ENCODE data around the gene ATF6B. TPM values are rescaled to one million over a fixed set of nuclear protein-coding genes. Genes with fewer than 3 reads are reported as not detected.

ATF6B gene
- total RNA-seq, 1 donor, result 27.5 TPM

DNA sequence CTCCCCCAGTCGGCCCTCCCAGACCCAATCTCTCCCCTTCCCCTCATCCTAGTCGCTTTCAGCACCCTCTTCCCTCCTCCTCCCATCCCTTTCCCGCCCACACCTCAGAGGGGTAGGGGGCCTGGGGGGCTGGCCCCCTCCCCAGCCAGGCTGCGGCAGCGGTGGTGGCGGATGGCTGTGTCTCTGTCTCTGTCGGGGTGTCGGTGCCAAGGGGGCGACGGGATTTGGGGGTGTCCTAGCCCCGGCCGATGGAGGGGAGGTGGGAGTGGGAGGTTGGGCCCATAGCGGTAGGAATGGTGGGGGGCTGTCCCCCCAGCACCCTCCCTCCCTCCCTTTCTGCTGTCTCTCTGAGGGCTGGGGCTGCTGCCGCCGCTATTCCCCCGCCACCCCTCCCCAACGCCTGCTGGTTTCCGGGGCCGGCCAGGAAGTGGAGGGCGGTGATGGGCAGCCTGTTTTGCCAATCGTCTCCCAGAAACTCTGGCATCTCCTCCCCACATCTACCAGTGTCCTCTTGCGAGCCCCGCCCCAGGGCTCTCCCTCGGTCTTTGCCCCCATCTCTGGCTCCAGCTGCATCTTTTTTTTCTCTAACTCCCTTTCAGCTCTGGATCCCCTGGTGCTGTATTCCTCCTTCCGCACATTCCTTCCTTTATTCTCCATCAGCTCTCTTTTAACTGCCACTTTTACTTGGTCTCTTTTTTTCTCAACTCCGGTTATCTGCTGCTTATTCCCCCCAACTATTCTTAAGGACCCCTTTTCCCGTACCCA lies 47.8 kb upstream of the ATF6B start, which contains the start of gene AGPAT1:
Gene AGPAT1, minus strand, starts transcription at position 374 of the 765 bp plus-strand sequence. CDS start 4,588 bp downstream, outside the sequence.
- H3K27me3 ChIP-seq (ENCODE audit: insufficient read depth, low read length), result no peaks in the 10 kb centered on the region
- TF ChIP-seq, protein P1, sequence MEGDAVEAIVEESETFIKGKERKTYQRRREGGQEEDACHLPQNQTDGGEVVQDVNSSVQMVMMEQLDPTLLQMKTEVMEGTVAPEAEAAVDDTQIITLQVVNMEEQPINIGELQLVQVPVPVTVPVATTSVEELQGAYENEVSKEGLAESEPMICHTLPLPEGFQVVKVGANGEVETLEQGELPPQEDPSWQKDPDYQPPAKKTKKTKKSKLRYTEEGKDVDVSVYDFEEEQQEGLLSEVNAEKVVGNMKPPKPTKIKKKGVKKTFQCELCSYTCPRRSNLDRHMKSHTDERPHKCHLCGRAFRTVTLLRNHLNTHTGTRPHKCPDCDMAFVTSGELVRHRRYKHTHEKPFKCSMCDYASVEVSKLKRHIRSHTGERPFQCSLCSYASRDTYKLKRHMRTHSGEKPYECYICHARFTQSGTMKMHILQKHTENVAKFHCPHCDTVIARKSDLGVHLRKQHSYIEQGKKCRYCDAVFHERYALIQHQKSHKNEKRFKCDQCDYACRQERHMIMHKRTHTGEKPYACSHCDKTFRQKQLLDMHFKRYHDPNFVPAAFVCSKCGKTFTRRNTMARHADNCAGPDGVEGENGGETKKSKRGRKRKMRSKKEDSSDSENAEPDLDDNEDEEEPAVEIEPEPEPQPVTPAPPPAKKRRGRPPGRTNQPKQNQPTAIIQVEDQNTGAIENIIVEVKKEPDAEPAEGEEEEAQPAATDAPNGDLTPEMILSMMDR (IDR thresholded peaks at IDR 0.05; ENCODE audit: extremely low read depth, low read depth, low read length), result no peak
- H4K20me1 ChIP-seq (ENCODE audit: insufficient read depth, low read length), result peaks cover 2% of the 10 kb centered on the region
- H3K4me2 ChIP-seq (ENCODE audit: insufficient read depth, low read length), result peak within 1 kb of the TSS; percentile 99
- peak within 1 kb of the TSS; percentile 86 for H3K4me3 ChIP-seq (ENCODE audit: insufficient read depth, low read length)
- DNase-seq (ENCODE audit: insufficient read length, low spot score, missing footprints), result peak; percentile 99
- H2AFZ ChIP-seq (ENCODE audit: low read length), result peak within 1 kb of the TSS; percentile 93
- no peaks in the 10 kb centered on the region for H3K9me3 ChIP-seq (ENCODE audit: low read depth, low read length)
- H3K36me3 ChIP-seq (ENCODE audit: insufficient read depth, low read length), result peaks cover 13% of the 10 kb centered on the region
- peaks cover 50% of the 10 kb centered on the region for H3K79me2 ChIP-seq (ENCODE audit: insufficient read depth, low read length)
- peaks cover 35% of the 10 kb centered on the region for H3K4me1 ChIP-seq (ENCODE audit: insufficient read depth, low read length)
- H3K27ac ChIP-seq (ENCODE audit: low read depth, low read length), result peak within 1 kb of the TSS; percentile 93

DNA sequence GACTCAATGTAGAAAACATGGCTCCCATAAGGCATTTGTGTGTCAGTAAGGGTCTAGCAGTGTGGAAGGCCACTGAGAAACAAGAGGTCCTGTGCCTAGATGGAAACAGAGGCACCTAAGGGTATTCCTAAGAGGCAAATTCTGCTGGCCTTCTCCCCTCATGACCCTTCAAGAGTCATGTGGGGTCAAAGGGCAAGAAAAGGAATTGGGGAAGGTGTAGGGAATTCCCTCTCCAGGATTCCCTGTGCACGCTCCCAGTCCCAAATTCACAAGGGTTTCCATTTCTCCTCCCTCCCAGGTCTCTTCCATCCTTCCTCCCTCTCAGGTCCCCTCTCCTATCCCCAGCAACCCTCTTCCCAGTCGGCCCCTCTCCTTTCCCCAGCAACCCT lies 47.3 kb upstream of the ATF6B start:
- DNase-seq (ENCODE audit: insufficient read length, low spot score, missing footprints), result peak; percentile 56
- H3K4me2 ChIP-seq (ENCODE audit: insufficient read depth, low read length), result peak overlapping the region; percentile 99
- peaks cover 50% of the 10 kb centered on the region for H3K79me2 ChIP-seq (ENCODE audit: insufficient read depth, low read length)
- peak overlapping the region; percentile 86 for H3K4me3 ChIP-seq (ENCODE audit: insufficient read depth, low read length)
- no peaks in the 10 kb centered on the region for H3K9me3 ChIP-seq (ENCODE audit: low read depth, low read length)
- peak overlapping the region; percentile 54 for H2AFZ ChIP-seq (ENCODE audit: low read length)
- H3K27ac ChIP-seq (ENCODE audit: low read depth, low read length), result peak overlapping the region; percentile 64
- peaks cover 2% of the 10 kb centered on the region for H4K20me1 ChIP-seq (ENCODE audit: insufficient read depth, low read length)
- H3K36me3 ChIP-seq (ENCODE audit: insufficient read depth, low read length), result peaks cover 13% of the 10 kb centered on the region
- no peaks in the 10 kb centered on the region for H3K27me3 ChIP-seq (ENCODE audit: insufficient read depth, low read length)
- peaks cover 35% of the 10 kb centered on the region for H3K4me1 ChIP-seq (ENCODE audit: insufficient read depth, low read length)
- TF ChIP-seq, protein P1 (IDR thresholded peaks at IDR 0.05; ENCODE audit: extremely low read depth, low read depth, low read length), result no peak

DNA sequence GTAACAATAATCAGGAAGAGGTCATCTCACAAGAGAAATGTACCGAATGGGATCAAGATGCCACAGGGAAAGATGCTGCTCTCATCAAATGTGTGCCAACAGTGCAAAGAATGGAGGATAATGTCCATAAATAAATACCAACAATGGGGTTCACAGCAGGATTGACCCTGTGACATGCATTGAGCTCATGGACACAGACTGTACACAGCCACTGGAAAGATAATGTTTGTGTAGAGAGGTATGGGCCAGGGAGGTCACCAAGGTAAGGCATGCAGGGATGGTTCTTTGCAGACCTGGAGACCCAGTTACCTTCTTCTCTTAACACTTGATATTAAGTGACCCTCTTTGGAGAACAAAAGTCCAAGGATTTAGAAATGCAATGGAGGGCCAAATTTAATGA lies 46.4 kb upstream of the ATF6B start:
- no peak overlapping the region for H3K27ac ChIP-seq (ENCODE audit: low read depth, low read length)
- peak overlapping the region; percentile 99 for H3K4me2 ChIP-seq (ENCODE audit: insufficient read depth, low read length)
- peak overlapping the region; percentile 86 for H3K4me3 ChIP-seq (ENCODE audit: insufficient read depth, low read length)
- H3K36me3 ChIP-seq (ENCODE audit: insufficient read depth, low read length), result peaks cover 16% of the 10 kb centered on the region
- H3K4me1 ChIP-seq (ENCODE audit: insufficient read depth, low read length), result peaks cover 35% of the 10 kb centered on the region
- peaks cover 49% of the 10 kb centered on the region for H3K79me2 ChIP-seq (ENCODE audit: insufficient read depth, low read length)
- H3K9me3 ChIP-seq (ENCODE audit: low read depth, low read length), result no peaks in the 10 kb centered on the region
- peaks cover 2% of the 10 kb centered on the region for H4K20me1 ChIP-seq (ENCODE audit: insufficient read depth, low read length)
- no peak overlapping the region for H2AFZ ChIP-seq (ENCODE audit: low read length)
- DNase-seq (ENCODE audit: insufficient read length, low spot score, missing footprints), result no peak
- TF ChIP-seq, protein P1 (IDR thresholded peaks at IDR 0.05; ENCODE audit: extremely low read depth, low read depth, low read length), result no peak
- no peaks in the 10 kb centered on the region for H3K27me3 ChIP-seq (ENCODE audit: insufficient read depth, low read length)

DNA sequence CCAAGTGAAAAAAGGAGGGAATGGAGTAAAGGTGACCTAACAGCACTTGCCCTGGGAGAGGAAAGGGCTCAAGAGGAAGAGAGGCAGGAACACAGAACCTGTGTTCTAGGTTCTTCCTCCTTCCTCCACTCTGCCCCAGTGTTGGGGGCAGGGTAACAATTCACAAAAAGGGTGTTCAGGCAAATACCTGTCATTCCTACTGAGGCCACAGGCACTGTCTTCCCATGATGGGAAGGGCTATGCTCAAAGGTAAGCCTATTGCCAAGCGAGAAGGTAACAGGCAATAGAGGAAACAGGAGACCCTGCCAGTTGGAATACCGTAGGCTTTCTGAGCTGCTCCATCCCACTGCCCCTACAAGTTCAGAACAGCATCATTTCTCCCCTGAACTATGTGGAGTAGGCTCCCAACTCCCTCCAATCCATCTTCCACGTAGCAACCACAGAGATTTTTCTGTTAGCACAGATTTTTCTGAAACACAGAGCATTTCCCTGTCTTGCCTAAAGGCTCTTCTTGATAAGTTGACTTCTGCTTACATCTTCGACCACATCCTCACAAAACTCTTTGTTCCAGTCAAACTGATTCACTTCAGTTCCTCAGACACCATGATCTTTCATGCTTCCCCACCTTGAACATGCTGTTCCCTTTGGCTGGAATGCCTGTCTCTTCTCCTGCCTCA lies 45.1 kb upstream of the ATF6B start:
- TF ChIP-seq, protein P1 (IDR thresholded peaks at IDR 0.05; ENCODE audit: extremely low read depth, low read depth, low read length), result no peak
- H2AFZ ChIP-seq (ENCODE audit: low read length), result no peak overlapping the region
- H3K4me3 ChIP-seq (ENCODE audit: insufficient read depth, low read length), result no peak overlapping the region
- H3K4me1 ChIP-seq (ENCODE audit: insufficient read depth, low read length), result peaks cover 32% of the 10 kb centered on the region
- no peak overlapping the region for H3K4me2 ChIP-seq (ENCODE audit: insufficient read depth, low read length)
- peaks cover 2% of the 10 kb centered on the region for H4K20me1 ChIP-seq (ENCODE audit: insufficient read depth, low read length)
- no peaks in the 10 kb centered on the region for H3K27me3 ChIP-seq (ENCODE audit: insufficient read depth, low read length)
- peaks cover 40% of the 10 kb centered on the region for H3K79me2 ChIP-seq (ENCODE audit: insufficient read depth, low read length)
- peak; percentile 54 for DNase-seq (ENCODE audit: insufficient read length, low spot score, missing footprints)
- H3K27ac ChIP-seq (ENCODE audit: low read depth, low read length), result no peak overlapping the region
- peaks cover 22% of the 10 kb centered on the region for H3K36me3 ChIP-seq (ENCODE audit: insufficient read depth, low read length)
- no peaks in the 10 kb centered on the region for H3K9me3 ChIP-seq (ENCODE audit: low read depth, low read length)
